Stimulated activated CD4-positive, alpha-beta T cell treated with anti-CD3 and anti-CD28 coated beads, Interleukin-4, amount 100 ng/mL, for 48 hours (primary cell): ENCODE results near the gene ARHGEF10L.
A peak's percentile ranks its signal among the peaks of the same experiment; 100 is the strongest.

ENCODE experiments used
- DNase-seq, 2 donors: peaks; one replicate each; pipeline ENCODE4 v3.0.0-alpha.2; 2020; ENCODE audit warnings: low read depth in 2 of 2

ARHGEF10L gene

DNA sequence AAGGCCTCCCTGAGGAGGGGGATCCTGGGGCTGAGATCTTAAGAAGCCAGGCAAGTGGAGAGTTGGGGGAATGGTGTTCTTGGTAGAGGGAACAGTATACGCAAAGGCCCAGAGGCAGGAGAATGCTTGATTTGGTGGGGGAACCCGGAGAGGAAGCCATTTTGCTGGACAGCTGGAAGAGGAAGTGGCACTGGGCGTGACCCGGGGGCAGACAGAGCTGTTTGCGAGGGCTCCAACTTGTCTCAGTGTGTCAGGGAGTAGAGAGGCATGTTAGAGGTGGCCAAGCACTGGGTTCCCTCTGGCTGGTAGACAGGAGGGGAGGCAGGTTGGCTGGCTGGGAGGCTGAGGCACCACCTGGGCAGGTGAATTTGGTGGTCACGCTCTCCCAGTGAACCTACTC lies 119.3 kb downstream of the ARHGEF10L start:
- no peak for DNase-seq

DNA sequence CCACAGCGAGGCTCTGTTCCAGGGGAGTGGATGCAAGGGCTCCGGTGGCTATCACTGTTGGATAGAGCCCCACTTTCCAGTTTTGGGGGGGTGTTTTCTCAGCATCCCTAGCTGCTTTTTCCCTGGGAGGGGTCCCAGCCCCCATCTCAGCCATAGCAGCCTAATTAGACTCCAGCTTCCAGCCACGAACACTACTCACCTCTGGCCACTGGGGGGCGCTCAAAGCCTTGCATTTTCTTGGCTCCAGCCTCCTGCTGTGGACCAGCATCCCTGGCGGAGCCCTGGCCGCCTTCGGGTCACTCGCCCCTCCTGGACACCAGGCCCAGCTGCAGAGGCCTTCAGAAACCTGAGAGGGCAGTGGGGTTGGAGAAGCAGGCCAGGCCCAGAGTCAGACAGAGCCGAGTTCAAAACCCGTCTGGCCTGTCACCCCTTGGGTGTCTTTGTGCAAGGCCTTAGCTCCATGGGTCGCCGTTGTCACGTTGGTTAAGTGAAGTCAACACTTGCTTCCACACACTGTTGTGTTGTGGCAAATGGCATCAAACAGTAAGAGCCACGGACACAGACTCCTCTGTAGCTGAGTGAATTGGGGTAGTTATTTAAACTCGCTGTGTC lies 122.2 kb downstream of the ARHGEF10L start:
- peak; percentile 45 to 63 for DNase-seq

DNA sequence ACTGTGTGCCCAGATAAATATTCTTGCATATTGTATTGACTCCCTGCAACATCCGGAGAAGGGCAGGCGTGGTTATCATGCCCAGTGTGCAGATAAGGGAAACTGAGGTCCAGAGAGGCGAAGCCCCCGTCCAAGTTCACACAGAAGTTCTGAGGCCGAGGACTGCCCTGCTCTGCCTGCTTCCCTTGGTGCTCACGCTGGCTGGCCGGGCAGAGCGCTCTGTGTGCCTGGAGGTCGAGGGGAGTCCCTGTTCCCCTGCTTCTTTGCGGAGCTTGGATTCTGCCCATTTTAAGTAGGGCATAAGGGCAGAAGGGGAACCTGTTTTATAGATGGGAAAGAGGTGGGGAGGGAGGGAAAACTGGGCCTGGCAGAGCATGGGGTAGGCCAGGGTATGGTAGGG lies 122.8 kb downstream of the ARHGEF10L start:
- DNase-seq: no peak

DNA sequence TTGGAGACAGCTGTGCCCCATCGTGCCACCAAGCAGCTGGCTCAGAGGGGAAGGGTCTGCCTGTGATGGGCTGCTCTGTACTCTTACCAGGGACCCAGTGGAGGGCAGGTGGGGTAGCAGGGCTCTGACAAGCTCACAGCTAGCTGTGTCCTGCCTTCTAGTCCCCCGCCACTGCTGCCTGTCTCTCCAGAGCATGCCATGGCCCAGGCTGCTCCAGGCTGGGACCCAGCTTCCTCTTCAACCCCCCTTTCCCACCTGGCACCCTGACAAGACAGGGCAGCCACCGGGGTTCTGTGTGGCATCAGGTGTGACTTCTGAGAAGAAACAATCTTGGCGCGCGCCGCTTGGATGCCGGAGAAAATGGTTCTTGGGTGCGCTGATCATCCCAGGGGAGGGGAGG lies 123.3 kb downstream of the ARHGEF10L start:
- DNase-seq: no peak

DNA sequence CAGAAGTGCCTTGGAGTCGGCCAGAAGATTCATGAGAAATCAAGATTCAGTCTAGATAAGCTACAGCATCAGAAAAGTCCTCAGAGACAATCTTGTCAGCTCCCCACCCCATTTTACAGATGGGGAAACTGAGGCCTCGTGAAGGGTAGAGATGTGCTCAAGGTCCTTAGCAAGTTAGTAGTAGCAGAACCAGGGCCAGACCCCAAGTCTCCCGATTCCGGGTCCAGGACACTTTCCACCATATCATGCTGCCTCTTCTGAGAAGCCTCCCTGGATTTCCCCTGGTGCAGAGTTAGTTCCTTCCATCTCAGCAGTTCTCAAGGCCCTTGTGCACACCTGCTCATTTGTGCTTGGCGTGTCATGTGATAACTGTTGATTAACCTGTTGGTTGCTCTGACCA lies 124.1 kb downstream of the ARHGEF10L start:
- DNase-seq: no peak

DNA sequence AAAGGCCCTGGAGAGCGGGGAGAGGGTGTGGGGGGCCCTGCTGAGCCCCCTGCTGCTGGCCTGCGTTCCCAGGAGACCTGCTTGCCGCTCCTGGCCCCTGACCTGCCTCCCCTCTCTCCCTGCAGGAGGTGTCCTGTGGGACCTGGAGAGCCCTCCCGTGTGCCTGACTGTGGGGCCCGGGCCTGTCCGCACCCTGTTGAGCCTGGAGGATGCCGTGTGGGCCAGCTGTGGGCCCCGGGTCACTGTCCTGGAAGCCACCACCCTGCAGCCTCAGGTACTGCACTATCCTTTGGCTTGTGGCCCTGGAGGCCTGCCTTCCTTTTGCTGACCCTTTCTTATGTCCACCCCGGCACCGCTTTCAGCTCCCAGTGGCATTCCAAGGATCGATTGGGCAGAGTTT lies 124.8 kb downstream of the ARHGEF10L start:
- DNase-seq: no peak

DNA sequence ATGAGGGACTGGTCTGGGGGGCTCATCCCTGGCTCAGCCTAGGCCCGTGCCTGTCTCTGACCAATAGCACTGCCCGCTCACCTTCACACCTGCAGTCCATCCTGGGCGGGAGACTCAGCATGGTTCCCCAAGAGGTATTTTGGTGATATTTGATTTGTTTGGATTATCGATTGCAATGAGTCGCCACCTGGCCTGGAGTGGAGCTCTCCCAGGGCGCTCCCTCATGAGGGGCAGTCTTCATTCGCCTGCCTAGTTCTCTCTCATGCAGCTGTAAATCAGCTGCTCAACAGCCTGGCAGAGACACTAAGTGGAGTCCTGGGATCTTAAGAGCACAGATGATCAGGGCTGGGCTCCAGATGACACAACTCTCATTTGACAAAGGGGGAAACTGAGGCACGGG lies 125.6 kb downstream of the ARHGEF10L start:
- DNase-seq: no peak

DNA sequence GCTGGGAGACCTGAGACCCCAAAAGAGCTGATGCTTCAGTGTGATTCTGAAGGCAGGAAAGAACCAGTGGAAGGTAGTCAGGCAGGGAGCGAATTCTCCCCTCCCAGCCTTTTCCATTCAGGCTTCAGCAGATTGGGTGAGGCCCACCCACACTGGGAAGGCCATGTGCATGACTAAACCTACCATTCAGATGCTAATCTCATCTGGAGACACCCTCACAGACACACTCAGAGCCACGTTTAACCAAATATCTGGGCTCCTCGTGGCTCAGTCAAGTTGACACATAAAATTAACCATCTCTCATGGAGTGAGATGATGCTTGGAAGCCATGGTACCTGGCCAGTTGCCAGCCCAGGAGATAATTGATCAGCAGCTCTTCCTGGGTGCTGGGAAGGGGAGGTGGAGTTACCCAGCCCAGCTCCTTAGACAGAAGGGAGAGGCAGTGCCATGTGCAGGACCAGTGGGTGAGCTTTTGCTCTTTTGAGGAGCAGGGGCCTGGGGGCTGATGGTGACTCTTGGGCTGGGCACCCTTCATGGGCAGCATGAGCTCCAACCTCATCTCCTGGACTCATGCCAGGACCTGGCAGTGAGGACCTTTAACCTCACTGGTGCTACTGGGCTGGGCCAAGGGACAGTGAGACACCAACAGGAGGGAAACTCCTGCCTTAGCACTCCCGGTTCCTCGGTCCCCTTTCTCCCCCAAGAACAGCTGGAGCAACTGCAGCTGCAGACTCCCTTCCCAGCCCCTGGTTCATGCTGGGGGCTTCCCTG lies 126.6 kb downstream of the ARHGEF10L start:
- DNase-seq: no peak

DNA sequence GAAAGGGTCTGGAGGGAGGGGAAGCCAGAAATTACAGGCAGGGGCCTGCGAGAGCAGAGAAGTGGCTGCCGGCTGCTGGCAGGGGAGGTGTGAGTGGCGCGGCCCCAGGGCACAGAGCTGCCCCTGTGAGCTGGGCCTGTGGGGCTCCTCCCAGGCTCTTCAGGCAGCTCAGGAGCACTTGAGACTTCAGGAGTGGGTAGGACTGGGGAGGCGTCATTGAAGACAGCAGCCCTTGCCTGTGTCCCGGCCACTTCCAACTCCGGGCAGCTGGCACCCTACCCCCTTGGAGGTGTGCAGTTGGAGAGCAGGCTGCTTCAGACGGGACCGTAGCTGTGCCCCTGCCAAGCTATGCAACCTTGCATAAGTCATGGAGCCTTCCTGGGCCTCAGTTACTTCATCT lies 128.1 kb downstream of the ARHGEF10L start:
- no peak for DNase-seq

DNA sequence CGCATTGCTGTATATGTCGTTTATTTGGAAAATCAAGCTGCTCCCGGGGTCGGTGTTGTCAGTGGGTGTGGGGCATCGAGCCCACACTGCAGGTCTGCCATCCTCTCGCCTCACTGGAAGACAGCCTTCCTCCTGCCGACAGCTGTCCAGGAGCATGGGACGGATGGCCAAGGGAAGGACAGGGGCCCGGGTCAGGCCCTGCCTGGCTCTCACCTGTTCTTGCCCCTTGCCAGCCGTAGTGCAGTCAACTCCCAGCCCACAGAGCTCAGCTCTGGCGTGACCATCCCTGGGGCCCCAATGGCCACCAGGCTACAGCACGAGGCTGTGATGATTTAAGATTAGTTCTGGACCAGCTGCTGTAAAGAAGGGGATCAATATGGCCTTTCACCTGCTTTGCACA lies 128.7 kb downstream of the ARHGEF10L start:
- no peak for DNase-seq

DNA sequence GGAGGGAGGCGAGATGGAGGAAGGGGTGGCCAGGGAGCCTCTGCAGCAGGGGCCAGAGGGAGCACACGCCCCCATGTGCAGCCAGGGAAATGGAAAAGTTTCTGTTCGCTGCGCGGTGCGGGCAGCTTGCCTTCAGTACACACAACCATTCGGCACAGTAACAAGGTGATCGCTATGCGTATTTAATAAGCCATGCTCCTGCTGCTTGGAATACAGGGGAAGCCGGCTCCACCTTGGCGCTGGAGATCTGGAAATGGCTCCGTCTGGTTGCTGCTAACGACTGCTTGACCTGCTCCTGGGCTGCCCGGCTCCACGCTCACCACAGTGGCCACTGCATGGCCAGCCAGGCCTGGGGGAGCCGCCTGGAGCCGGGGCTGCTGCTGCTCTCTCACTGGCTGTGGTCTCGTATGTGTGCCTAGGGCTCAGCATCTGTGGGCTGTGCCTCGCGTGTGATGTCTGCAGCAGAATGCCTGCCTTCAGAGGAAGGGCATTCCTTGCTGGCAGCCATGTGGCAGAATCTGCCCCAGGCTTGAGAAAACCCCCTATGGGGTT lies 129.2 kb downstream of the ARHGEF10L start:
- DNase-seq: no peak

DNA sequence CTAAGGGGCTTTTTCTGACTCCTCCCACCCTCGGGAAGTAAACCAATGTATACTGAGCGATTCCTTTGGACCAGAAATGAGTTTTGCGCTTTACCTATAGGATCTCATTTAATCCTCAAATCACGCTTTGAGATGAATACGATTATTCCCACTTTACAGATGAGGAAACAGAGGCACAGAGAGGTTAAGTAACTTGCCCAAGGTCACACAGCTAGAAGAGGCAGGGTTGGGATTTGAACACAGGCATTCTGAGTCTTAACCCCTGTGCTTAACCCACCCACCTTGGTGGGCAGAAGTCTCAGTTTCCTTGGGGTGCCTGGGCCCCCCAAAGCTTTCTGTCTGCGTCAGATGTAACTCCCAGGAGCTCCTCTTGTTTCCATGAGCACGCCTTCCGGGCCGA lies 129.8 kb downstream of the ARHGEF10L start:
- no peak for DNase-seq

DNA sequence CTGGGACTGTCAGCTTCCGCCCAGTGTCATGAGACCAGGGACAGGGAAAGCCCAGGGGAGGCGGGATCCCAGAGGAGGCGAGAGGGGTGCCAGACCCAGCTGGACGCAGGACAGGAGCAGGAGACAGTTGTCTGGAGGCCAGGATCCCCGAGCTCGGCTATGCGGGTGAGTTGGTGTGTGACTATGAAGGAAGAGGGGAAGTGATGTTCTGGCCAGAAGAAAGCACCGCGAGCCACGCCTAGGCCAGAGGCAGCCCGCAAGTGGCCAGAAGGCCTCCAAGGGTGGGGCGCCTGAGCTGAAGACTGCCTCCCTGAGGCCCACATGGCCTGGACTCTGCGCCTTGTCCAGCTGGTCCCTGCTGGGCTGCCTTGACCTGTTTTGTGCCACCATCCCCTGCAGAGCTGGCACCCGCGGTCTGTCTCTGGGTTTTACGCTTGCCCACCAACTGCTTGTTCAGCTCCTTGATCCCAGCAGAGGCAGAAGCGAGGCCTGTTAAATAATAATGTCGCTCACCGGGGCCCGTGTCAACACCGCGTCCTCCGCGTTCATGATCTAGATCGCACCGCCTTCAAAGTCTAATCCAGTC lies 130.5 kb downstream of the ARHGEF10L start:
- DNase-seq: no peak

DNA sequence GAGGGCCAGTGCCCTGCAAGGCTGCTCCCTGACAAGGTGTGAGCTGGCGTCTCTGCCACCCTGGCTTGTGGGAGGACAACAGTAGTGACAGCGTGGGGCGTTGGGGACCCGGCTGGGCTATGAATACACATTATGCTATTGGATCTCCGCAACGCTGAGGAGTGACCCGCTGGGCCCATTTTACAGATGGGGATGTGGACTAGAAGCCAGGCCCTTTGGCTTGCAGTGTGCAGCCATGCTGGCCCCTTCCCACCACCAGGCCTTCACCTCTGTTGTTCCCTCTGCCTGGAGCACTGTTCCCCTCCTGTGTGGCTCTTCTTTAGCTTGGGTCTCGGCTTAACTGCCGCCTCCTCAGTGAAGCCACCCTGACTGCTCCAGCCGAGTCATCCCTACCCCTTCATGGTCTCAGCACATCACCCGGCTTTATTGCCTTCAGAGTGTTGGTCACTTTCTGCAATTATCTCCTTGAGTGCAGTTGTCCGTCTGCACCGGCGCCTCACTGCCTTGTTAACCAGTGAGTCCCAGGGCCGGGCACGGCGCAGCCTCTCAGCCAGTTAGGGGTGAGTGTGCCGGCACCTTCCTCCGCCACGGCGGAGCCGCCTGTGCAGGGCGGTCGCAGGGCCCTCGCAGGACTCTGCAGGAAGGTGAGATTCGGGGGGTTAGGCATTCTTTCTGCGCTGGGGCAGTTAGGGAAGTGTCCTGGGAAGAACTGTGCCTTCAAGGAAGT lies 131.3 kb downstream of the ARHGEF10L start:
- no peak for DNase-seq

DNA sequence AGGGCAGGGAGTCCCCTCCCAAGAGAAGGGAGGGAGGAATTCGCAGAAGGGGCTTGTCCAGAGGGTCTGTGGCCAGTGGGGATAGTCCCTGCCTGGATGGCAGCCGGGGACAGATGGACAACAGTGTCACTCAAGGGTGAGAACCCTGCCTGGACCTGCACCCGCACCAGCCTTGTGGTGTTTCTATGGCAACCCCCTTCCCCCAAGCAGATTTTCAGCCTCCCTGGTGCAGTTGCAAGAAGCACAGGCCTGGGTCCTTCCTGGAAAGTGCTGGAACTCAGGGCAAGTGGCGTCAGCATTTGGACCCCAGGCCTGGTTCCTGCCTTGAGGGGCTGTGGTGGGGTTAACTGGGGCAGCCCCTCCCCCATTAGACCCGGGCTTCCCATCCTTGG lies 131.8 kb downstream of the ARHGEF10L start:
- DNase-seq: no peak

DNA sequence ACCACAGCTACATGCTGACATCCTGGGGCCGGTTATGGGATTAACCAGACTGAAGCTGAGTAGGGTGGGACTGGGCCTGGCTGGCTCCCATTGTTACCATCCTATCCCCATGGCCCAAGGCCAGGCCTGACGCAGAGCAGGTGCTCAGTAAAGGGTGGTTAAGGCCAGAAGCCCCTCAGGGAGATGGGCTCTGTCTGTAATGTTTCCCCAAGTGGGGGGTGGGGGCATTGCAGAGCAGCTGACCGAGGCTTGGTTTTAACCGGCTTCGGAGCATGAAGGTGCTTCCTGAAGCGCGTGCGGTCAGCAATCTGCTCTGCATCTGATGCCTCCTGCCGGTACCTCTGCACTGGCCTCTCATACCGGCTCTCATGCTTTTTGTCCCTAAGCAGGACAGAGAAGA lies 132.2 kb downstream of the ARHGEF10L start:
- DNase-seq: no peak

DNA sequence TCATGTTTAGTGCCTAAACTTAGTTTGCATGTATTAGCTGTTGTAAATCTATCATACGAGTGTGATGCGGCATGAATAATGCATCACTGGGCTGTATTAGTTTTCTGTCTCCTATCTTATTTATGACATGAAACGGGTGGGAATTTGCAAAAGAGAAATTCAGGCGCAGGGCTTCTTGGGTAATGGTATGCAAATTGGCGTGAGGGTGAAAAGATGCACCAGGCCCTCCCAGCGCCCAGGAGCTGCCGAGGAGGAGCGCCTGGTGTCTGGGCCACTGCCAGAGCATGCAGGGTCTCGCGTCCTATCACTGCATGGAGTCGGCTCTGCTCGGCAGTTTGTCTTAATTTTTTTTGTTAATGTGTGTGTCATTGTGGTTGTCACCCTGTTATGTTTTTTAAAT lies 132.7 kb downstream of the ARHGEF10L start:
- no peak for DNase-seq

DNA sequence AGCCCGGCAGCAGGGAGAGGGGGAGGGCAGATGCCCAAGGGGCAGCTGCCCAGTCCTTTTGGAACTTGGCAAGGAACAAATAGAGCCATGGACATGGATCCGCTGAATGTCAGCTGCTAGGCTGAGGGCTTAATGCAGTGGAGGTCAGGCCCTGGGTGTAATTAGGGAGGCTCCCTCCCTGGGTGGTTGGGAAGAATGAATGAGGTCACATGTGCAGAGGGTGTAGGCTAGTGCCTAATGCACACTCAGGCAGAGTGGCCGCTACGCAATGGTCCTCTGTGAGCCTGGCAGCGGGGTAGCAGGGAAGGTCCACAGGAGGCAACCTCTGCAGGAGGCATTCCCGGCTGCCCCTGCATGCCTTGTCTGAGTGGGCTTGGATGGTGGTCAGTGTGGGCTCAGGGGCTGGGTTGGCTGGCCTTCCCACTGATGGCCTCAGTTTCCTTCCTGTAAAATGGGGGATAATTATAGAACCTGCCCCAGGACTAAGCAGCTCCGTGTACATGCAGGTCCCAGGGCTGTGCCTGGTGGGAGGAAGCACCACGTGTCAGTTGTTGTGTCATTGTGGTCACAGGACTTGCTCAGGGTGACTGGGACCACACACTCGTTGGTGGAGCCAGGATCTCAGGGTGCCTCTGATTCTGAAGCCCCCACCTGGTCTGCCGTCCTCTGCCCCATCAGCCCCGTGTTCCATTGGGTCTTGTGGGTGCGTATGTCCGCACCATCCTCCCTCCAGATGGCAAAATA lies 134.0 kb downstream of the ARHGEF10L start:
- DNase-seq: no peak

DNA sequence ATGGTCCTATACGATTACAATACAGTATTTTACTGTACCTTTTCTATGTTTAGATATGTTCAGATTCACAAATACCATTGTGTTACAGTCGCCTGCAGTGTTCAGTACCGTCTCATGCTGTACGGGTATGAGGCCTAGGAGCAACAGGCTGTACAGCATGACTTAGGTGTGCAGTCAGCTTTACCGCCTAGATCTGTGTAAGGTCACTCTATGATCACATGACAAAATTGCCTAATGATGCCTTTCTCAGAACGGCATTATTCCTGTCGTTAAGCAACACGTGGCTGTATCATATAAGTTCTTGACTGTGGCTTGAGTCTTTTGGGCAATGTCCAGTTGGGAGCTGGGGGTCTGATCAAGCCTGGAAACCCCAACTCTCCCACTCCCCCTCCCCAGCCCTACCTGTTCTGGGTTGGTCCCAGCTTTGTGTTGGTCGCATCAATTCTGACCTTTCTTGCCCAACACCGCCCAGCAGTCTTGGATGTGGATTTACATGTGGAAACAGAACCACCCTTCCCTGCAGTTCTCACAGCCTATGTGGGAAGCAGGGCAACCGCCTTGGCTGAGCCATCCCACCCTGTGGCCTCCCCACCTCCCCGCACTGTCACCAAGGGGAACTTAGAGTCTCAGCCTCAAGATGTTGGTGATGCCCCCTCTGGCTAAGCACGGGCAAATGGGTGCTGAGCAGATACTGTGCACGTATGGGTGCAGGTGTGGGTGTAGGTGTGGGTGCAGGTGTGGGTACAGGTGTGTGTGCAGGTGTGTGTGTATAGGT lies 135.4 kb downstream of the ARHGEF10L start:
- DNase-seq: no peak

DNA sequence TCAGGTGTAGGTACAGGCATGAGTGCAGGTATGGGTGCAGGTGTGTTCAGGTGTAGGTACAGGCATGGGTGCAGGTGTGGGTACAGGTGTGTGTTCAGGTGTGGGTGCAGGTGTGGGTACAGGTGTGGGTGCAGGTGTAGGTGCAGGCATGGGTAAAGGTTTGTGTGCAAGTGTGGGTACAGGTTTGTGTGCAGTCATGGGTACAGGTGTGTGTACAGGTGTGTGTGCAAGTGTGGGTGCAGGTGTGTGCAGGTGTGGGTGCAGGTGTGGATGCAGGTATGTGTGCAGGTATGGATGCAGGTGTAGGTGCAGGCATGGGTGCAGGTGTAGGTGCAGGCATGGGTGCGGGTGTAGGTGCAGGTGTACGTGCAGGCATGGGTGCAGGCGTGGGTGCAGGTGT lies 136.2 kb downstream of the ARHGEF10L start:
- no peak for DNase-seq
